Esophagus muscularis mucosa (tissue), 4 donors: Measurements from ENCODE around the gene EZH2. TPM values are rescaled to one million over a fixed set of nuclear protein-coding genes. Genes with fewer than 3 reads are reported as not detected.

ENCODE experiments used
- DNase-seq: peaks from one replicate; pipeline ENCODE4 v3.0.0-alpha.2; 2017; ENCODE audit errors: extremely low spot score
- H3K27ac ChIP-seq, 4 donors: fragments of 200-600 bp; sonication (generic); replicated peaks in 1 of 4; 1 replicate in 3 of 4; 2 replicates in 1 of 4; pipeline ENCODE4 v1.5.1; 2016 to 2019; ENCODE audit warnings: mild to moderate bottlenecking in 1 of 4
- H3K27me3 ChIP-seq, 4 donors: fragments of 200-600 bp; sonication (generic); one replicate each; pipeline versions ENCODE4 v1.5.1 to v1.6.0; 2016 to 2019
- H3K36me3 ChIP-seq, 4 donors: fragments of 200-600 bp; sonication (generic); one replicate each; pipeline ENCODE4 v1.5.1; 2016 to 2019
- H3K4me1 ChIP-seq, 4 donors: fragments of 200-600 bp; sonication (generic); one replicate each; pipeline ENCODE4 v1.5.1; 2016 to 2019
- H3K4me3 ChIP-seq, 4 donors: fragments of 200-600 bp; sonication (generic); 1 replicate in 2 of 4; 2 replicates in 2 of 4; pipeline ENCODE4 v1.5.1; 2016 to 2019; ENCODE audit warnings: mild to moderate bottlenecking in 4 of 4, moderate library complexity in 1 of 4
- H3K9me3 ChIP-seq, 4 donors: fragments of 200-600 bp; sonication (generic); 1 replicate in 3 of 4; 2 replicates in 1 of 4; pipeline ENCODE4 v1.5.1; 2016 to 2019
- CTCF ChIP-seq, 3 experiments: fragments of 200-600 bp in 2 of 3; fragments of 450-650 bp in 1 of 3; sonication (generic) in 2 of 3; IDR thresholded peaks; one replicate each; pipeline ENCODE4 v1.5.1; 2017 to 2019; ENCODE audit warnings: antibody characterized with exemption in 3 of 3, mild to moderate bottlenecking in 2 of 3, moderate library complexity in 1 of 3
- EP300 ChIP-seq: sonication (generic); formaldehyde crosslinking; IDR thresholded peaks from one replicate; pipeline ENCODE4 v1.6.1; 2017; ENCODE audit warnings: antibody characterized with exemption
- POLR2A ChIP-seq: fragments of 450-650 bp; IDR thresholded peaks from one replicate; pipeline ENCODE4 v1.6.1; 2017; ENCODE audit warnings: antibody characterized with exemption, moderate library complexity, mild to moderate bottlenecking, low read depth
- POLR2AphosphoS5 ChIP-seq, 2 donors: sonication (generic); formaldehyde crosslinking; IDR thresholded peaks; one replicate each; pipeline ENCODE4 v1.6.1; 2017; ENCODE audit warnings: antibody characterized with exemption in 2 of 2
- WGBS: methylation state at CpG from one replicate; pipeline ENCODE4 v1.1.5; 2018; 5-methylcytosine and 5-hydroxymethylcytosine counted together
- intact Hi-C: fragments of 100-400 bp; cut with DNase I; formaldehyde crosslinking; loops from one replicate; pipeline ENCODE4 v1.15.1; 2023
- total RNA-seq, 4 donors: library from RNA; depleted of rRNA; stranded (reverse); fragments of >200 nt; gene quantifications; one replicate each; pipeline versions ENCODE4 v1.1.0 to v1.2.1, GENCODE V29; 2016

Gene EZH2
- total RNA-seq, 4 donors from 2014 or later: 0.33 to 0.52 (median 0.45) TPM; not detected in 1

- peaks cover 0 to 23% (median 0%) of the 10 kb centered on the region in 4 donors for H3K27me3 ChIP-seq
- peak; percentile 70 for DNase-seq
- TF ChIP-seq EP300 (no peak), CTCF (IDR thresholded peaks at IDR 0.05) (no peak), POLR2A (no peak), POLR2AphosphoS5 (IDR thresholded peaks at IDR 0.05) (no peak)
- H3K4me3 ChIP-seq: no peak overlapping the region
- H3K27ac ChIP-seq: no peak overlapping the region
- no peaks in the 10 kb centered on the region for H3K4me1 ChIP-seq
- intact Hi-C loops: no loop called here
- H3K36me3 ChIP-seq: no peaks in the 10 kb centered on the region
- H3K9me3 ChIP-seq: no peaks in the 10 kb centered on the region
- 89% methylated on average over 3 of the region's 3 CpGs for WGBS
Measured at GRCh38 chr7:148901178-148901577, 17.1 kb upstream of the EZH2 start.

GRCh38 chr7:148898845-148899484, 14.9 kb upstream of the EZH2 start:
- no peak for TF ChIP-seq EP300
- no peak for TF ChIP-seq POLR2AphosphoS5 (IDR thresholded peaks at IDR 0.05)
- no peak for TF ChIP-seq CTCF (IDR thresholded peaks at IDR 0.05)
- no peak for TF ChIP-seq POLR2A

GRCh38 chr7:148894591-148894990, 10.5 kb upstream of the EZH2 start:
- no peak for TF ChIP-seq POLR2AphosphoS5 (IDR thresholded peaks at IDR 0.05)
- TF ChIP-seq POLR2A: no peak
- TF ChIP-seq CTCF (IDR thresholded peaks at IDR 0.05): no peak
- no peak for TF ChIP-seq EP300
- H3K4me1 ChIP-seq: no peaks in the 10 kb centered on the region
- DNase-seq: no peak
- H3K4me3 ChIP-seq: no peak overlapping the region
- intact Hi-C loops: no loop called here
- no peak overlapping the region for H3K27ac ChIP-seq
- H3K36me3 ChIP-seq: no peaks in the 10 kb centered on the region
- 82% methylated on average over 2 of the region's 2 CpGs for WGBS
- H3K9me3 ChIP-seq: no peaks in the 10 kb centered on the region
- H3K27me3 ChIP-seq: peaks cover 0 to 38% (median 0%) of the 10 kb centered on the region in 4 donors

More at GRCh38 chr7:148898845-148899484, 14.9 kb upstream of the EZH2 start:
- WGBS: 49% methylated on average over 6 of the region's 6 CpGs
- no peak overlapping the region for H3K4me3 ChIP-seq
- peaks cover 0 to 33% (median 0%) of the 10 kb centered on the region in 4 donors for H3K27me3 ChIP-seq
- H3K36me3 ChIP-seq: no peaks in the 10 kb centered on the region
- no peaks in the 10 kb centered on the region for H3K9me3 ChIP-seq
- no peak overlapping the region for H3K27ac ChIP-seq
- peak; percentile 68 for DNase-seq
- intact Hi-C loops: no loop called here
- H3K4me1 ChIP-seq: no peaks in the 10 kb centered on the region

- Histone ChIP-seq H3K27ac (no peak overlapping the region), H3K9me3 (no peaks in the 10 kb centered on the region), H3K4me1 (no peaks in the 10 kb centered on the region), H3K27me3 (peaks cover 0 to 33% (median 0%) of the 10 kb centered on the region in 4 donors), H3K36me3 (no peaks in the 10 kb centered on the region), H3K4me3 (no peak overlapping the region)
- WGBS: 100% methylated on average over 2 of the region's 2 CpGs
- intact Hi-C loops: no loop called here
- TF ChIP-seq POLR2A (no peak), EP300 (no peak), CTCF (IDR thresholded peaks at IDR 0.05) (no peak), POLR2AphosphoS5 (IDR thresholded peaks at IDR 0.05) (no peak)
- DNase-seq: no peak
Measured at GRCh38 chr7:148893071-148893470, 9.0 kb upstream of the EZH2 start.

GRCh38 chr7:148888300-148888699, 4.2 kb upstream of the EZH2 start:
- intact Hi-C loops: no loop called here
- Histone ChIP-seq H3K27ac (no peak overlapping the region), H3K27me3 (peaks cover 0 to 5% (median 2%) of the 10 kb centered on the region in 4 donors), H3K9me3 (no peaks in the 10 kb centered on the region), H3K4me1 (peaks cover 0 to 13% (median 9%) of the 10 kb centered on the region in 4 donors), H3K4me3 (no peak overlapping the region), H3K36me3 (no peaks in the 10 kb centered on the region)
- TF ChIP-seq EP300 (no peak), CTCF (IDR thresholded peaks at IDR 0.05) (no peak), POLR2AphosphoS5 (IDR thresholded peaks at IDR 0.05) (no peak), POLR2A (no peak)
- over 99% methylated on average over 7 of the region's 7 CpGs for WGBS
- DNase-seq: no peak
